ENCODE results near the gene PRH2. TPM values are rescaled to one million over a fixed set of nuclear protein-coding genes. Genes with fewer than 3 reads are reported as not detected.

The PRH2 gene
- not detected for polyA plus RNA-seq (2013, experiment 1 of 2)
- not detected for polyA plus RNA-seq (2013, experiment 2 of 2)

DNA sequence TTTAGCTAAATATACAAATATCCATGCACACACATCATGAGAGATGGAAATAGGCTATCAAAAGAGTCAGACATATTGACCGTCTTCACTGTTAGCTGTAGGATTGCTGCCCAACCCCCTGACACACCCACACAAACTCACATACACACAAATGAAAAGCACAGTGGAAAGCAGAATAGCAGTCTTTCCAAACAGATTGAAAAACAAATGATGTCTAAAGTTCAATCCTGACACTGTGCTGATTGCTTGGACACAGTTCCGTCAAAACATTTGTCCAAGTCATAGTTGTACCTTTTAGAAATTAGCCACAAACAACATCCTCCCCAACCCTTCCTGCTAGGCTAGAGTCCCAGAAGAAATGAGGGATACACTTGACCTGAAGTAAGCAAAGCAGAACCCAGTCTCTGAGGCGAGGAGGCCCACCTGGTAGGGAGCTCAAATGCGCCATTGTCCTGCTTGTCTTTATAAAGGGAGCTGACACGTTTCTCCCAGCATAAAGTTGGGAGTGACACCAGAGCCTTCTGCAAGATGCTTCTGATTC lies at the start of gene PRH2:
TSS of gene PRH2 (plus strand) at position 491 of the 541 bp plus-strand sequence. CDS start at position 529, 38 bp downstream.
- Histone ChIP-seq H3K4me2 (ENCODE audit: low read length) (no peak within 1 kb of the TSS), H3K79me1 (ENCODE audit: low read length) (no peaks in the 10 kb centered on the region), H3K4ac (ENCODE audit: low read depth, low read length) (no peak within 1 kb of the TSS), H3K79me2 (ENCODE audit: control insufficient read depth, insufficient read depth, low read length) (no peaks in the 10 kb centered on the region), H3K27ac (ENCODE audit: low read depth, low read length) (no peak within 1 kb of the TSS), H3K9ac (ENCODE audit: low read length) (no peak within 1 kb of the TSS), H3K56ac (ENCODE audit: low read length) (no peak within 1 kb of the TSS), H3K23ac (ENCODE audit: low read length) (no peak within 1 kb of the TSS), H2AK5ac (ENCODE audit: low read length) (no peak within 1 kb of the TSS), H3K36me3 (ENCODE audit: control insufficient read depth, insufficient read depth, low read length) (no peaks in the 10 kb centered on the region), H2BK120ac (ENCODE audit: low read depth, low read length) (no peak within 1 kb of the TSS), H4K5ac (ENCODE audit: low read length) (no peak within 1 kb of the TSS), H2BK5ac (ENCODE audit: low read length) (no peak within 1 kb of the TSS), H3K4me1 (ENCODE audit: control insufficient read depth, low read depth, low read length) (no peaks in the 10 kb centered on the region), H3K27me3 (ENCODE audit: insufficient read depth, low read length, poor library complexity) (no peaks in the 10 kb centered on the region), H3K18ac (ENCODE audit: low read length) (no peak within 1 kb of the TSS), H4K8ac (ENCODE audit: low read depth, low read length) (no peak within 1 kb of the TSS), H3K4me3 (ENCODE audit: low read length) (no peak within 1 kb of the TSS), H2BK15ac (replicated peaks; ENCODE audit: low read depth) (no peak within 1 kb of the TSS)
- no peak for DNase-seq
- WGBS (ENCODE audit: extremely low coverage, insufficient coverage, low lambda C conversion rate) = no CpG with 5 or more reads among the region's 5 CpGs

DNA sequence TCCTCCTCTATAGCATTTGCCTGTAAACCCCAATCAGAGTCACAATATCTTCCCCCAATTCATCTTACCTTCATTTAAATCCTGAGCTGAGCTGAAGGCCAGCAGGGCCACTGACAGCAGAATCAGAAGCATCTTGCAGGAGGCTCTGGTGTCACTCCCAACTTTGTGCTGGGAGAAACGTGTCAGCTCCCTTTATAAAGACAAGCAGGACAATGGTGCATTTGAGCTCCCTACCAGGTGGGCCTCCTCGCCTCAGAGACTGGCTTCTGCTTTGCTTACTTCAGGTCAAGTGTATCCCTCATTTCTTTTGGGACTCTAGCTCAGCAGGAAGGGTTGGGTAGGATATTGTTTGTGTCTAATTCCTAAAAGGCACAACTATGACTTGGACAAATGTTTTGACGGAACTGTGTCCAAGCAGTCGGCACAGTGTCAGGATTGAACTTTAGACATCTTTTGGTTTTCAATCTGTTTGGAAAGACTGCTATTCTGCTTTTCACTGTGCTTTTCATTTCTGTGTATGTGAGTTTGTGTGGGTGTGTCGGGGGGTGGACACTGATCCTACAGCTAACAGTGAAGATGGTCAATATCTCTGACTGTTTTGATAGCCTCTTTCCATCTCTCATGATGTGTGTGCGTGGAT lies 44.8 kb upstream of the PRH2 start, which contains the start of gene PRH1:
TSS of gene PRH1 (minus strand) at position 170 of the 640 bp plus-strand sequence. CDS start at position 132, 38 bp downstream.
- no peak within 1 kb of the TSS for H3K4me3 ChIP-seq (ENCODE audit: low read length)
- H3K79me1 ChIP-seq (ENCODE audit: low read length) = no peaks in the 10 kb centered on the region
- no peak within 1 kb of the TSS for H3K27ac ChIP-seq (ENCODE audit: low read depth, low read length)
- H3K23ac ChIP-seq (ENCODE audit: low read length) = no peak within 1 kb of the TSS
- no peaks in the 10 kb centered on the region for H3K79me2 ChIP-seq (ENCODE audit: control insufficient read depth, insufficient read depth, low read length)
- no peak within 1 kb of the TSS for H4K8ac ChIP-seq (ENCODE audit: low read depth, low read length)
- H2BK5ac ChIP-seq (ENCODE audit: low read length) = no peak within 1 kb of the TSS
- H4K5ac ChIP-seq (ENCODE audit: low read length) = no peak within 1 kb of the TSS
- no peak within 1 kb of the TSS for H3K9ac ChIP-seq (ENCODE audit: low read length)
- no peak for DNase-seq
- no peaks in the 10 kb centered on the region for H3K36me3 ChIP-seq (ENCODE audit: control insufficient read depth, insufficient read depth, low read length)
- no peak within 1 kb of the TSS for H2AK5ac ChIP-seq (ENCODE audit: low read length)
- H3K27me3 ChIP-seq (ENCODE audit: insufficient read depth, low read length, poor library complexity) = no peaks in the 10 kb centered on the region
- no peak within 1 kb of the TSS for H3K56ac ChIP-seq (ENCODE audit: low read length)
- H2BK120ac ChIP-seq (ENCODE audit: low read depth, low read length) = no peak within 1 kb of the TSS
- no peak within 1 kb of the TSS for H3K18ac ChIP-seq (ENCODE audit: low read length)
- no peak within 1 kb of the TSS for H2BK15ac ChIP-seq (replicated peaks; ENCODE audit: low read depth)
- H3K4me2 ChIP-seq (ENCODE audit: low read length) = no peak within 1 kb of the TSS
- no CpG with 5 or more reads among the region's 6 CpGs for WGBS (ENCODE audit: extremely low coverage, insufficient coverage, low lambda C conversion rate)
- no peaks in the 10 kb centered on the region for H3K4me1 ChIP-seq (ENCODE audit: control insufficient read depth, low read depth, low read length)
- no peak within 1 kb of the TSS for H3K4ac ChIP-seq (ENCODE audit: low read depth, low read length)

- Histone ChIP-seq H3K9ac (ENCODE audit: low read length) (no peak overlapping the region), H4K5ac (ENCODE audit: low read length) (no peak overlapping the region), H3K4me1 (ENCODE audit: control insufficient read depth, low read depth, low read length) (no peaks in the 10 kb centered on the region), H3K27me3 (ENCODE audit: insufficient read depth, low read length, poor library complexity) (no peaks in the 10 kb centered on the region), H3K36me3 (ENCODE audit: control insufficient read depth, insufficient read depth, low read length) (no peaks in the 10 kb centered on the region), H3K27ac (ENCODE audit: low read depth, low read length) (no peak overlapping the region), H3K4me3 (ENCODE audit: low read length) (no peak overlapping the region), H2BK120ac (ENCODE audit: low read depth, low read length) (no peak overlapping the region), H3K4ac (ENCODE audit: low read depth, low read length) (no peak overlapping the region), H3K79me1 (ENCODE audit: low read length) (no peaks in the 10 kb centered on the region), H4K8ac (ENCODE audit: low read depth, low read length) (no peak overlapping the region), H3K18ac (ENCODE audit: low read length) (no peak overlapping the region), H3K79me2 (ENCODE audit: control insufficient read depth, insufficient read depth, low read length) (no peaks in the 10 kb centered on the region), H2BK15ac (replicated peaks; ENCODE audit: low read depth) (no peak overlapping the region), H2AK5ac (ENCODE audit: low read length) (no peak overlapping the region), H3K4me2 (ENCODE audit: low read length) (no peak overlapping the region), H3K23ac (ENCODE audit: low read length) (no peak overlapping the region), H3K56ac (ENCODE audit: low read length) (no peak overlapping the region), H2BK5ac (ENCODE audit: low read length) (no peak overlapping the region)
- no peak for DNase-seq
Measured at GRCh38 chr12:10889226-10889625, 39.8 kb upstream of the PRH2 start.

DNA sequence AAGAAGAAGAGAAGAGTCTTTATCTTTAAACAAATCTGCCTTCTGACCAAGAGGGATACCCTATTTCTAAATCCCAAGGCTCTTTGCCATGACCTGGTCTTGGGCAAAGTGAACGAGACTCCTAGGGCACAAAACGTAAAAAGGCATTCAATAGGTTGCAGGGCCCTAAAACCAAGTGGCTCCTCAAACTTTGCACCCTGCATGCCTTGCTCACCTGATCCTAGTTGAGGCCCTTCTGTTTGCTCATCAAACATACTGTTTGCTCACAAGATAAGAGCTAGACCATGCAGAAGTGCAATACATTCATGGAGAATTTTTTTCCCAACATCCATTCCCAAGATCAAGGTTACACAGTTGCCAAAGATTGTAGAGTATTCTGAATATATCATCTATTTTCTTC lies 37.1 kb upstream of the PRH2 start:
- no peak for DNase-seq
- Histone ChIP-seq H3K56ac (ENCODE audit: low read length) (no peak overlapping the region), H3K79me1 (ENCODE audit: low read length) (no peaks in the 10 kb centered on the region), H2AK5ac (ENCODE audit: low read length) (no peak overlapping the region), H3K27ac (ENCODE audit: low read depth, low read length) (no peak overlapping the region), H3K4me1 (ENCODE audit: control insufficient read depth, low read depth, low read length) (no peaks in the 10 kb centered on the region), H3K27me3 (ENCODE audit: insufficient read depth, low read length, poor library complexity) (no peaks in the 10 kb centered on the region), H3K4me2 (ENCODE audit: low read length) (no peak overlapping the region), H3K4me3 (ENCODE audit: low read length) (no peak overlapping the region), H3K23ac (ENCODE audit: low read length) (no peak overlapping the region), H2BK120ac (ENCODE audit: low read depth, low read length) (no peak overlapping the region), H3K18ac (ENCODE audit: low read length) (no peak overlapping the region), H4K5ac (ENCODE audit: low read length) (no peak overlapping the region), H3K79me2 (ENCODE audit: control insufficient read depth, insufficient read depth, low read length) (no peaks in the 10 kb centered on the region), H3K9ac (ENCODE audit: low read length) (no peak overlapping the region), H2BK15ac (replicated peaks; ENCODE audit: low read depth) (no peak overlapping the region), H3K36me3 (ENCODE audit: control insufficient read depth, insufficient read depth, low read length) (no peaks in the 10 kb centered on the region), H4K8ac (ENCODE audit: low read depth, low read length) (no peak overlapping the region), H2BK5ac (ENCODE audit: low read length) (no peak overlapping the region), H3K4ac (ENCODE audit: low read depth, low read length) (no peak overlapping the region)
- no CpG with 5 or more reads among the region's 2 CpGs for WGBS (ENCODE audit: extremely low coverage, insufficient coverage, low lambda C conversion rate)

GRCh38 chr12:10896854-10897253 lies 32.2 kb upstream of the PRH2 start:
- Histone ChIP-seq H2BK5ac (ENCODE audit: low read length) (no peak overlapping the region), H3K18ac (ENCODE audit: low read length) (no peak overlapping the region), H3K4me3 (ENCODE audit: low read length) (no peak overlapping the region), H2AK5ac (ENCODE audit: low read length) (no peak overlapping the region), H3K79me1 (ENCODE audit: low read length) (no peaks in the 10 kb centered on the region), H3K27ac (ENCODE audit: low read depth, low read length) (no peak overlapping the region), H3K79me2 (ENCODE audit: control insufficient read depth, insufficient read depth, low read length) (no peaks in the 10 kb centered on the region), H4K8ac (ENCODE audit: low read depth, low read length) (no peak overlapping the region), H3K4me2 (ENCODE audit: low read length) (no peak overlapping the region), H3K23ac (ENCODE audit: low read length) (no peak overlapping the region), H3K9ac (ENCODE audit: low read length) (no peak overlapping the region), H3K4me1 (ENCODE audit: control insufficient read depth, low read depth, low read length) (no peaks in the 10 kb centered on the region), H2BK15ac (replicated peaks; ENCODE audit: low read depth) (no peak overlapping the region), H3K56ac (ENCODE audit: low read length) (no peak overlapping the region), H3K36me3 (ENCODE audit: control insufficient read depth, insufficient read depth, low read length) (no peaks in the 10 kb centered on the region), H3K4ac (ENCODE audit: low read depth, low read length) (no peak overlapping the region), H3K27me3 (ENCODE audit: insufficient read depth, low read length, poor library complexity) (no peaks in the 10 kb centered on the region), H4K5ac (ENCODE audit: low read length) (no peak overlapping the region), H2BK120ac (ENCODE audit: low read depth, low read length) (no peak overlapping the region)
- DNase-seq = no peak
- WGBS (ENCODE audit: extremely low coverage, insufficient coverage, low lambda C conversion rate) = no CpG with 5 or more reads among the region's 5 CpGs

DNA sequence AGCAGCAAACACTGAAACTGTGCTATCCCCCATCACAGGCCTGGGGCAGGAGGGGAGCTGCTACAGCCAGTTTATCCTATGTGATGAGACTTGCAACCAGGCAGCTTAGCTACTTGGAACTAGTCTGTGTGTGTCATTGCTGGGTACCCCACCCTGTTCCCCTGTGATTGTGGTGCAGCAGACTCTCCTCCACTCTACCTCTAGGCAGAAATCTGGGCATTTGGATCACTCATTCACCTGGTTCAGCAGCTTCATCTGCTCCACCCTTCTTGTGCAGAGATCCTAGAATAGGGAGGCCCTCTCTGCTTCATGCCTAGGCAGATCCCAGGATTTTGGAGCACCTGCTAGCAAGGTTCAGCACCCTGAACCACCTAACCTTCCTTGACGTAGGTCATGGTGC lies 28.5 kb upstream of the PRH2 start:
- H3K4me3 ChIP-seq (ENCODE audit: low read length) = no peak overlapping the region
- no peak overlapping the region for H3K18ac ChIP-seq (ENCODE audit: low read length)
- H3K4me1 ChIP-seq (ENCODE audit: control insufficient read depth, low read depth, low read length) = no peaks in the 10 kb centered on the region
- H2AK5ac ChIP-seq (ENCODE audit: low read length) = no peak overlapping the region
- H3K23ac ChIP-seq (ENCODE audit: low read length) = no peak overlapping the region
- no peak overlapping the region for H2BK15ac ChIP-seq (replicated peaks; ENCODE audit: low read depth)
- H3K27ac ChIP-seq (ENCODE audit: low read depth, low read length) = no peak overlapping the region
- no peaks in the 10 kb centered on the region for H3K79me2 ChIP-seq (ENCODE audit: control insufficient read depth, insufficient read depth, low read length)
- H3K9ac ChIP-seq (ENCODE audit: low read length) = no peak overlapping the region
- H3K36me3 ChIP-seq (ENCODE audit: control insufficient read depth, insufficient read depth, low read length) = no peaks in the 10 kb centered on the region
- no peak overlapping the region for H2BK120ac ChIP-seq (ENCODE audit: low read depth, low read length)
- H4K5ac ChIP-seq (ENCODE audit: low read length) = no peak overlapping the region
- H4K8ac ChIP-seq (ENCODE audit: low read depth, low read length) = no peak overlapping the region
- no peaks in the 10 kb centered on the region for H3K79me1 ChIP-seq (ENCODE audit: low read length)
- H3K27me3 ChIP-seq (ENCODE audit: insufficient read depth, low read length, poor library complexity) = no peaks in the 10 kb centered on the region
- no peak overlapping the region for H2BK5ac ChIP-seq (ENCODE audit: low read length)
- DNase-seq = no peak
- H3K4ac ChIP-seq (ENCODE audit: low read depth, low read length) = no peak overlapping the region
- no peak overlapping the region for H3K56ac ChIP-seq (ENCODE audit: low read length)
- WGBS (ENCODE audit: extremely low coverage, insufficient coverage, low lambda C conversion rate) = no CpG with 5 or more reads among the region's 1 CpG
- H3K4me2 ChIP-seq (ENCODE audit: low read length) = no peak overlapping the region

Measured in mesendoderm (in vitro differentiated cells).